ENCODE data around the gene CDPF1.

DNA sequence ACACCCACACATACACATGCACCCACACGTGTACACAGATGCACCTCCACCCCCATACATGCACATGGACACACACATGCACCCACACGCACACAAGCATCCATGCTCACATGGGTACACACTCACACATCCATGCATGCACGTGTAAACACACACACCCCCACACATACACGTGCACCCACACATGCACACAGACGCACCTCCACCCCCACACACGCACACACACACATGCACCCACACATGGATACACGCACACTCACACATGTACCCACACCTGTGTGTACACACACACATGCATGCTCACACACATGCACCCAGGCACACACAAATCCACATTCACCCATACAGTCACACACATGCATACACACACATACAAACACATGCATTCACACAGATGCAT lies 24.5 kb downstream of the CDPF1 start:
- TF ChIP-seq SRF (IDR thresholded peaks at IDR 0.05; ENCODE audit: low read depth) (no peak), CTCF (IDR thresholded peaks at IDR 0.05 in 2 of 3, conservative IDR thresholded peaks at IDR 0.05 in 1 of 3; ENCODE audit: borderline replicate concordance in 1 of 3, insufficient read depth in 1 of 3, low read depth in 2 of 3, low read length in 2 of 3) (no peak), SP1 (IDR thresholded peaks at IDR 0.05; ENCODE audit: low read depth) (no peak), EGR1 (IDR thresholded peaks at IDR 0.05; ENCODE audit: low read depth) (no peak), TCF7L2 (IDR thresholded peaks at IDR 0.05; ENCODE audit: borderline replicate concordance, extremely low read depth, insufficient read depth, insufficient read length) (no peak), POLR2AphosphoS5 (IDR thresholded peaks at IDR 0.05; ENCODE audit: low read depth, low read length) (no peak), EZH2 (IDR thresholded peaks at IDR 0.05) (no peak), POLR2A (IDR thresholded peaks at IDR 0.05; ENCODE audit: borderline replicate concordance, extremely low read depth, insufficient read depth, insufficient read length) (no peak), FOSL1 (IDR thresholded peaks at IDR 0.05; ENCODE audit: low read depth) (no peak), RAD21 (IDR thresholded peaks at IDR 0.05; ENCODE audit: low read depth) (no peak)
- TF ChIP-seq, protein P1, sequence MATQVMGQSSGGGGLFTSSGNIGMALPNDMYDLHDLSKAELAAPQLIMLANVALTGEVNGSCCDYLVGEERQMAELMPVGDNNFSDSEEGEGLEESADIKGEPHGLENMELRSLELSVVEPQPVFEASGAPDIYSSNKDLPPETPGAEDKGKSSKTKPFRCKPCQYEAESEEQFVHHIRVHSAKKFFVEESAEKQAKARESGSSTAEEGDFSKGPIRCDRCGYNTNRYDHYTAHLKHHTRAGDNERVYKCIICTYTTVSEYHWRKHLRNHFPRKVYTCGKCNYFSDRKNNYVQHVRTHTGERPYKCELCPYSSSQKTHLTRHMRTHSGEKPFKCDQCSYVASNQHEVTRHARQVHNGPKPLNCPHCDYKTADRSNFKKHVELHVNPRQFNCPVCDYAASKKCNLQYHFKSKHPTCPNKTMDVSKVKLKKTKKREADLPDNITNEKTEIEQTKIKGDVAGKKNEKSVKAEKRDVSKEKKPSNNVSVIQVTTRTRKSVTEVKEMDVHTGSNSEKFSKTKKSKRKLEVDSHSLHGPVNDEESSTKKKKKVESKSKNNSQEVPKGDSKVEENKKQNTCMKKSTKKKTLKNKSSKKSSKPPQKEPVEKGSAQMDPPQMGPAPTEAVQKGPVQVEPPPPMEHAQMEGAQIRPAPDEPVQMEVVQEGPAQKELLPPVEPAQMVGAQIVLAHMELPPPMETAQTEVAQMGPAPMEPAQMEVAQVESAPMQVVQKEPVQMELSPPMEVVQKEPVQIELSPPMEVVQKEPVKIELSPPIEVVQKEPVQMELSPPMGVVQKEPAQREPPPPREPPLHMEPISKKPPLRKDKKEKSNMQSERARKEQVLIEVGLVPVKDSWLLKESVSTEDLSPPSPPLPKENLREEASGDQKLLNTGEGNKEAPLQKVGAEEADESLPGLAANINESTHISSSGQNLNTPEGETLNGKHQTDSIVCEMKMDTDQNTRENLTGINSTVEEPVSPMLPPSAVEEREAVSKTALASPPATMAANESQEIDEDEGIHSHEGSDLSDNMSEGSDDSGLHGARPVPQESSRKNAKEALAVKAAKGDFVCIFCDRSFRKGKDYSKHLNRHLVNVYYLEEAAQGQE (IDR thresholded peaks at IDR 0.05; ENCODE audit: low read depth), result no peak

Data from HCT116 (cell line).